ENCODE data around the gene BMPR1A.

DNA sequence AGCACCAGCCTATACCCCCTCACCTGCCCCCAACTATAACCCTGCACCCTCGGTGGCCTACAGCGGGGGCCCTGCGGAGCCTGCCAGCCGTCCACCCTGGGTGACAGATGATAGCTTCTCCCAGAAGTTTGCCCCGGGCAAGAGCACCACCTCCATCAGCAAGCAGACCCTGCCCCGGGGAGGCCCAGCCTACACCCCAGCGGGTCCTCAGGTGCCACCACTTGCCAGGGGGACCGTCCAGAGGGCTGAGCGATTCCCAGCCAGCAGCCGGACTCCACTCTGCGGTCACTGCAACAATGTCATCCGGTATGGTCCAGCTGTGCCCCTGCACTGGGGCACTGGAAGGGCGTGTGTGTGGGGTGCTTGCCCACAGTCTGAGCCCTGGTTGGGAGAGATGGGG lies 40.0 kb upstream of the BMPR1A start:
- TF ChIP-seq CTCF (IDR thresholded peaks at IDR 0.05), result no peak
- TF ChIP-seq POLR2A (IDR thresholded peaks at IDR 0.05), result no peak
